22Rv1 (cell line): ENCODE data around the gene HHLA2.

ENCODE experiments used
- ZFX ChIP-seq: fragments of 450-650 bp; IDR thresholded peaks from 2 replicates; pipeline ENCODE4 v1.6.1; 2017; ENCODE audit warnings: antibody characterized with exemption, borderline replicate concordance
- TF ChIP-seq, protein P1 (sequence below): fragments of 450-650 bp; IDR thresholded peaks from 2 replicates; pipeline ENCODE4 v1.5.1; 2017; ENCODE audit warnings: mild to moderate bottlenecking

DNA sequence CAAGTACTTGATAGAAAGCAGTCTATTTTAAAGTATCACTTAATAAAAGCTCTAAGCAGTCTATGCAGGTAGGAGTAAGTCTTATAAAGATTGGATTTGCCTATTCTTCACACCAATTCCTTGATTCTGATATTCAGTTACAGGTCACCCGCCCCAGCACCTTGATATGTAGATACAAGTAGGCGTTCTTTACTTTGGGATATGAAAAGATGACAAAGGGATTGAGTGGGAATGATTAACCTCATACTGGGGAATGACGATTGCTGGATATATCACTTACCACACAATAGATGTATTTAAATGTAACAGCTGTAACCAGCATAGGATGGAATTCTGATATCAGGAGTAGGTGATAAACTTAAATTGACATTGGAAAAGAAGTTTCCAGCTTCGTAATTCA lies 47.1 kb downstream of the HHLA2 start:
- TF ChIP-seq, protein P1, sequence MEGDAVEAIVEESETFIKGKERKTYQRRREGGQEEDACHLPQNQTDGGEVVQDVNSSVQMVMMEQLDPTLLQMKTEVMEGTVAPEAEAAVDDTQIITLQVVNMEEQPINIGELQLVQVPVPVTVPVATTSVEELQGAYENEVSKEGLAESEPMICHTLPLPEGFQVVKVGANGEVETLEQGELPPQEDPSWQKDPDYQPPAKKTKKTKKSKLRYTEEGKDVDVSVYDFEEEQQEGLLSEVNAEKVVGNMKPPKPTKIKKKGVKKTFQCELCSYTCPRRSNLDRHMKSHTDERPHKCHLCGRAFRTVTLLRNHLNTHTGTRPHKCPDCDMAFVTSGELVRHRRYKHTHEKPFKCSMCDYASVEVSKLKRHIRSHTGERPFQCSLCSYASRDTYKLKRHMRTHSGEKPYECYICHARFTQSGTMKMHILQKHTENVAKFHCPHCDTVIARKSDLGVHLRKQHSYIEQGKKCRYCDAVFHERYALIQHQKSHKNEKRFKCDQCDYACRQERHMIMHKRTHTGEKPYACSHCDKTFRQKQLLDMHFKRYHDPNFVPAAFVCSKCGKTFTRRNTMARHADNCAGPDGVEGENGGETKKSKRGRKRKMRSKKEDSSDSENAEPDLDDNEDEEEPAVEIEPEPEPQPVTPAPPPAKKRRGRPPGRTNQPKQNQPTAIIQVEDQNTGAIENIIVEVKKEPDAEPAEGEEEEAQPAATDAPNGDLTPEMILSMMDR, result no peak
- TF ChIP-seq ZFX, result no peak
